HG03064 (cell line): ENCODE data around the gene ETV3.
"Not testable (repeated sequence)": the region's sequence is repeated elsewhere in the genome, so short reads cannot be mapped to it uniquely, and the experiment has no call there.

ENCODE experiments used
- ATAC-seq: cut with Tn5 transposase; IDR thresholded peaks from one replicate; pipeline ENCODE4 v1.9.1; 2021; ENCODE audit warnings: low read depth; ENCODE audit not compliant: unreplicated experiment

ETV3 gene

DNA sequence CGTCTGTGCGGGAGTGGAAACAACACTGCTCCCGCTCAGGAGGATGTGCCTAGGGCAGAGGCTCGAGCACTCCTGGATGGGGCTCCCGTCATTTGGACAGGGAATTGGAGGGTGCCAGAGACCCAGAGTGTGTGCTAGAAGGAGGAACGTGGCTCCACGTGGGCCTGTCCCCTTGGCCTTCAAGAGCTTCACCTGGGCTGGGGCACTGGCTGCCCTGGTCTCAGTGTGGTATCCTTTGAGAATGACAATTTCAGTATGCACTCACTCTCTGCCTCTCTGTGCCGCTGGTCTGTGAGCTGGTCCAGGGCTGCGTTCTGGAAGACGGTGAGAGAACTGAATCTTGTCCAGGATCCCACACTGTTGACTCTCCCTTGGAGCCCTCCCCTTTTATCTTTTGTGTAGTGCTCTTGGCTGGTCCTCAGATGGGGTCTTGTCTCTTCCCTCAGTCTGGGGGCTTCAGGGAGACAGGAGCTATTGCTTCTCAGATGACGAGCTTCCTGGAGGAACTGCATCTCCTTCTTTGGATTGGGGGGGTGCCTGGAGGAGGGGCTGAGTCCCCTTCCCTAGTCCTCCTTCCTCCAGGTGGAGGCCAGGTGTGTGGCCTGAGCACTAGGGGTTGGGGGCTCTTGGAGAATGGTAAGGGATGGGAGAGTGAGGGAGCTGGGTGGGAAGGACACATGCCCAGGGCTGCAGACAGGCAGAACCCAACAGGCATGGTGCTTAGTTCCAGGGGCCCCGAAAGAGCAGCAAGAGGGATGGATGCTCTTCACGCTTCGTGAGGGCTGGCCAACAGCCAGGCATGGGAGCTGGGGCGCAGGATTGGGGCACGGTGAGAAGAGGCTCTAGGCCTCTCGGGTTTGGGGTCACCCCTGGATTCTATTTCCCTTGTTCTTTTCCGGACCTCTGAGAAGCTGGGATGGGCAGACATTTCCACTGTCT lies 23.7 kb downstream of the ETV3 start:
- no peak for ATAC-seq

DNA sequence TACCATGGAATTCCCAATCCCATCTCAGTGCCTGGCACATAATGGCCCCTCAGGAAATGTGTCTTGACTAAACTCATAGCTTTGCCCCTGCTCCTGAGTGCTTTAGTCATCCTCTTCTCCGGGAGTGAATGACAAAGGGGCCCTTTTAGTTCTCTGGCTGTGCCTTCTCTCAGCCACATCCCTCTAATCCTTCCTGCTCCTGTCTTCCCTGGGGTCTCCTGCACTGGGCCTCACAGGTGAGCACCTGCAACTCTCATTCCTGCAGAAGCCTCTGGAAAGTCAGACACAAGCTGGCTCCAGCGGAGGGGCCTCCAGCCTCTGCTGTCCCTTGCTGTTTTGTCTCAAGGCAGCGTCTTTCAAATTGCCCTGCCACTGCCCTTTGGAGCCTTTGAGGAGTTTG lies 24.6 kb downstream of the ETV3 start:
- ATAC-seq = no peak

DNA sequence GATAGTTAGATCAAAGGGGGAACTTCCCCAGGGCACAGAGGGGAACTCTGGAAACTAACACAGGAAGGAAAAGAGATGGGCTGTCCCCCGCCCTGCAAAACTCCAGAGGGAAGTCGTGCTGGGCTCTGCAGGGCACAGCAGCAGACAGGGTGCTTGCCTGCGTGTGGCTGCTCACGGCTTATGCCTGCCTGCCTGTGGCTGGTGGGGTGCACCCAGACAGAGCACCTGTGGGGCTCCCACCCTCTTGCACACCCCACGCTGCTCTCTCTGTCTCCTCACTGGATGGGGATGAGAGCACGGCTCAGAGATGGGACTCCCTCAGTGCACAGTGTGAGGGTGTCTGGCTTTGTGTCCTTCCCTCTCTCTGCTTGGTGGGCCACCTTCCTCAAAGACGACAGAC lies 25.1 kb downstream of the ETV3 start:
- no peak for ATAC-seq

DNA sequence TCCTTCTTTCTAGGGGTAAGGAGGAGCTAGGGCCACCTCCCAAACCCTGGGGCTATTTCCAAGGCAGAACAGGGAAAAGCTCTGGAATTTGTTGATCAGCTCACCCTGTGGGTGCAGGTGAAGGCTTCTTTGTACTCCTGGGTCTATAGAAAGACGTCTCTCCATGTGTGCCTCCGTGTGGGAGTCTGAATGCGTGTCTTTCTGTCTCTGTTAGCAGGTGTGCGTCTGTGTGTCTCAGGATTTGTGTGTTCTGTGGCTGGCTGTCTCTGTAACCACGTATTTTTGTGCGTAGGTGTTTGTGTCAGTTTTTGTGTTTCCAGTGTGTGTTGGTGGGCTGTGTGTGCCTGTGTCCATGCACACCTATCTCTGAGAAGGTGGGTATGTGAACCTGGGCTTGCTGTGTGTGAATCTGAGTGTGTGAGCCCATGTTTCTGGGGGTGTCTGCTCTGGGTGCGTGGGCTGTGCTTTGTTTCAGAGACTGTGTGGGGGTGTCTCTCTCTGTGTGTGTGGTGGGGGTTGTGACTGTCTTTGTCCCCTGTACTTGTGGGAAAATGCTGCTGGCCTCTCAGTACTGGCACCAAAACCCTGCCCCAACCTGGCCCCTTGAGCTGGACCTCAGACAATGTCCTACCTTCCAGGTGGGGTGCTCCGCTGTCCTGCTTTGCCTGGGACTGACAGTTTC lies 25.9 kb downstream of the ETV3 start:
- no peak for ATAC-seq

DNA sequence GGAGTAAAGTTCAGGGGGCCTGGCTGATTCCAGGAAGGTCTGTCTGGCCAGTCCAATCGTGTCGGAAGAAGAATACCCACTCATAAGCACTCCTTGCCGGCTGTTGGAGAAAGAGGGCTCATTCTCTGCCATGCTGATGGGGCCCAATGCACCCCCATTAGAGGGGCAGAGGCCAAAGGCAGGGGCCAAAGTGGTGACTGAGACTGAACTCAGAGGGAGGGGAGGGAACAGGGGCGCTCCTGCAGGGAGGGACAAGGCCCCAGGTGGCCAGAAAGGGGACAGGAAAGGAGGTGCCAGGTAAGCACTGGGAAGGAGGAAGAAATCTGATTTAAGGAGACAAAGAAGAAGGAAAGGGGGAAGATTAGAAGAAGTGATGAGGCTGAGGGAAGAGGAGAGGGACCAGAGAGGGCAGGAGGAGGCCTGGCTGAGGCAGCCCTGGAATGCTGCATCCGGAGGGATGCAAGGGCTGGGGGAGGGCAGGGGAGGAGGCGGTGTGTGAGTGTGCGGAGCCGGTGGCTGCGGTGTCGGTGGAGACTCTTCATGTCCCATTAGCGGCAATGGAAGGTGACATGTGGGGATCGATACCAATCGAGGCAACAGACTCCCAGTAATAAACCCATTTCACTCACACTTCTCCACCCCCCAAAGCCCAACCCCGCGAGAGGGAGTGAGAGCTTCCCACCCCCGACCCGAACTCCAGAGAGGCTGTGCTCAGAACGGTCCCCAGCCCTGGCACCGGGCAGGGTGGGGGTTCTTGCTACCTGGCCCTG lies 26.6 kb downstream of the ETV3 start:
- ATAC-seq = no peak

DNA sequence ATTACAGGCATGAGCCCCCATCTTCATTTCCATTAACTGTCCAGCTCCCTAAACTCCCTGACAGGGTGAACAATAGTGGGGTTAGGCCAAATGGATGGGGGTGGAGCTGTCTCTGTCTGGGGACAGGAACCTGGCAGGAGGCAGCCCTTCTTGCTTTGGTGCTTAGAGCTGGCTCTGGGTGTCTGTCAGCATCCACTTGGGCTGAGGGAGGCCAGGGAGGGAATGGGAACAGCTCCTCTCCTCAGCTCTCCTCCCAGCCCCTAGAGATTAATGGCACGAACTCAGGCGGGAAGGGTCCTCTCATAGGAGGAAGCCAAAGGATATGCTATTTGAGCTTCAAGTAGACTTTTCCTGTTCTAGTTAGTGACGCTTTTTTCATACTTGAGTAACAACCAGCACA lies 27.5 kb downstream of the ETV3 start:
- ATAC-seq = no peak

DNA sequence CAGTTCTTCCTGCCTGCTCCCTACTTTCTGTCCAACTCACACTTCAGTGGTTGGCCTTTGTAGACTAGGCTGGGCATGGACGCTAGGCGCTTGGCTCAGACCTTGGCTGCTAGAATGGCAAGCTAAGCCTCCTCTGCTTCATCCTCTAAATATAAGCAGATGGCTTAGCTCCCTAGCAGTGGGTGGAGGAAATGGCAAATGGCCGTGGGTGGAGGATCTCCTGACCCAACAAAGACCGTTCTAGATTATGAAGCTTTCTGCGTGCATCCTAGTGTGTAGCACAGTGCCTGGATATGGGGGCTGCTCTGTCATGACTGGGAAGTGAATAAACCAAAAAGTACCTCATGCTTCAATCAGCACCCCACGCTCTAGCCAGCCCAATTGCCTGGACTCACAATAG lies 28.2 kb downstream of the ETV3 start:
- ATAC-seq = no peak

DNA sequence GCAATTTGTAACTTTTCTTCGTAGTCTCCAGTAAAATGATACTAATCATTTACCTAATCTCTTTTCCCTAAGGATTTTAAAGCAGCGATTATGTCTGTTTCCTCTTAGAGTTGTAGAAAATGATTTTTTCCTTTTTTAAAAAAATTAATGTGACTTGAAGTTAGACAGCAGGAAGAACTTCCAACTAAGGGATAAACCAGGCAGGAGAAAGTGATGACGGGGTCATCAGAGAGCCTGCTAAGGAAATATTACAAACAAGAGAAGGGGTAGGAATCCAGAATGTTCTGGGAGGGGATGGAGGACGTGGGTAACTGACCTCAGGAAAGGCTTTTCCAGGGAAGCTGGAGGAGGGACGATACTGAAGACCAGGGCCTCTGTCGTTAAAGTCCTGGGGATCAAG lies 29.7 kb downstream of the ETV3 start:
- no peak for ATAC-seq

DNA sequence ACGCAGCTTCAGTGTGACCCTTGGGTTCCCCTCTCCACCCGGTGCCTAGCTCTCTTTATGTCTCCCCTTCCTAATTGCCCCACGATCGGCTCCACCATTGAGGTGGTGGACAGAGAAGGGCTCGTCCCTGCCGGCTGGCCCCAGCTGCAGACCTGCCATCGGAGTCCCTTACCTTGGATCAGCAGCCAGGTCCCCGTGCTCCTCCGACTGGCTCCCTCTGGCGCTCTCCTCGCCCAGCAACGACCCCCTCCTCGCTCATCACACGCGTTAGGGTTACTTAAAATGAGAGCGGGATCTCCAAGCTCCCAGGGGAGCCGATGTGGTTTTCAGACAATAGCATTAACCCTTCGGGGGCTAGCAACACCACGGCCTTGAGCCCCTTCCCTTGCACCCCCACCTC lies 30.5 kb downstream of the ETV3 start:
- no peak for ATAC-seq

DNA sequence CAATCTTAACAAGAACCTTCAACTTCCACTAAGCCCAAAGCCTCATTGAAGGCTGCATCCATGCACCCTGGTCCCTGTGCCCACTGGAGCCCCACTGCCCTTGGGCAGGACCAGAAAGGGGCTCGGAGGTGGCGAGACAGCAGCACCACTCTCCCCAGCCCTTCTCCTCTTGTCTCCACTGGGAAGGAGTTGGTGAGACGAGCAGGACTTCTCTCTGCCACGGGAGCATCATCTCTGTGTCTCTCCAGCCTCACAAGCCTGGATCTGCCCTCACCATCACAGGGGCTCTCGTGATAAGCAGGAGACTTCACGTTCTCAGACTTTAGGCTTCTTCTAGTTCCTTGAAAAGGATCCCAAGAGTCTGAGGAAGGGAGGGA lies 31.4 kb downstream of the ETV3 start:
- no peak for ATAC-seq

DNA sequence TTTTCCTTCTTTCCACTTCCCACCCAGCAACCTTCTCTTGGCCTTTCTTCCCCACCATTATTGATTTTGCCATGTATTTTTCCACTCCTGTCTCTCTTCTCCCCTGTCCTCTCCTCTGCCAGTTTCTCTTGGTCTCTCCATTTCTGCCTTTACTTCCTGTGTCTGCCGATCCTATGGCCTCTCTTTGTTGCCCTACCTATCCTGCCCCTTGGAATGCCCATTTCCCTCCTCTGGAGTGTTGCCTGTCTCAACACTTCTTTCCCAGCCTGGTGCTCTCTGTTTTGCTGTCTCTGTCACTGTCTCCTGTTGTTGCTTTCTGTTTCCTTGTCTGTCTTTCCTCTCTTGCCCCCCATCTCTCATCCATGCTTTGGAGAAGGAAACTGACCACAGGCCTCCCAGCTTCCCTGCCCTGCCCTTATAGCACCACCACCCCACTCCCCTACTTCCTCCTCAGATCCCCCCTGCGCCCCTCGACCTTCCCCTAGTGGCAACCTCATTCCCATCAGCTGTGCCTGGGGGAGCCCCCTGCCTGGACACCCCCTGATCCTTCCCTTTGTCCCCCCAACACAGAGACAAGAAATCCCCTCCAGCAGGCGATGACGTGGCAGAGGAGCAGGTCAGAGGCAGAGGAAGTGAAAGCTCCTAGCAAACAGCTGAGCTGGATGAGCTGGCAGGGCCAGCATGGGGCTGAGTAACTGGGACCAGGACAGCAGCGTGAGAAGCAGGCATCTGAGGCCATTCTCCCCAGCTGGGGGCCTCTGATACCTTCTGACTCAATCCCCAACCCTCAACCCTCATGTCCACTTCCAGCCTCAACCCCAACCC lies 32.0 kb downstream of the ETV3 start:
- ATAC-seq = peak; percentile 59

DNA sequence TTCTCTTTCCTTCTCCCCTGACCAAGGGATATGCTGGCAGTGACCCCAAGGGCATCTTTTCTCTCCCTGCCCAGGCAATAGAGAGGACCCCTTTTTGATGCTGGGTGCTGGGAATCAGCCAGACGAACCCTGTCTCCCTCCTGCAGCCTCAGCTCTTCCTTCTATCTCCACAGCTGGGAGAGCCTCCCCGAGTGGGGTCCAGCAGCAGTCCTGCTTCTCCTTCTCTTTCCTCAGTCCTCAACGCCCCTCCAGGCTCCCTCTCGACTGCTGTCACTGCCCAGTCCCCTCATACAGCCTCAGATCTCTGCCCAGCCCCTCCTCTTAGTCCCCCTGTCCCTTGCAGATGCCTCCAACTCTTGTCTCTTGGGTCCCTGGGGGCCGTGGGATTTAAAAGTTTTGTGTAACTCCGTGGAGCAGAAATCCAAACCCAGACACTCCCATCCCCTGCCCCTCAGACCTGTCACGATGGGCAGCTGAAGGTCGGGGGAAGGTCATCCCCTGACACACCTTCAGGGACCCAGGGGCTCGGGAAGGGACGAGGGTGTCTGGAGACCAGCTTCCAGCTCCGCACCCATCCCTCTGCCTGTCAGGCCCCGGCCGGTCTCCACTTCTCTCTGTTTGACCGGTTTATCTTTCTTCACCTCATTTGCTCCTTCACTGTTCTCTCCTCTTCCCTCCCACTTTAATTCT lies 32.8 kb downstream of the ETV3 start:
- no peak for ATAC-seq

DNA sequence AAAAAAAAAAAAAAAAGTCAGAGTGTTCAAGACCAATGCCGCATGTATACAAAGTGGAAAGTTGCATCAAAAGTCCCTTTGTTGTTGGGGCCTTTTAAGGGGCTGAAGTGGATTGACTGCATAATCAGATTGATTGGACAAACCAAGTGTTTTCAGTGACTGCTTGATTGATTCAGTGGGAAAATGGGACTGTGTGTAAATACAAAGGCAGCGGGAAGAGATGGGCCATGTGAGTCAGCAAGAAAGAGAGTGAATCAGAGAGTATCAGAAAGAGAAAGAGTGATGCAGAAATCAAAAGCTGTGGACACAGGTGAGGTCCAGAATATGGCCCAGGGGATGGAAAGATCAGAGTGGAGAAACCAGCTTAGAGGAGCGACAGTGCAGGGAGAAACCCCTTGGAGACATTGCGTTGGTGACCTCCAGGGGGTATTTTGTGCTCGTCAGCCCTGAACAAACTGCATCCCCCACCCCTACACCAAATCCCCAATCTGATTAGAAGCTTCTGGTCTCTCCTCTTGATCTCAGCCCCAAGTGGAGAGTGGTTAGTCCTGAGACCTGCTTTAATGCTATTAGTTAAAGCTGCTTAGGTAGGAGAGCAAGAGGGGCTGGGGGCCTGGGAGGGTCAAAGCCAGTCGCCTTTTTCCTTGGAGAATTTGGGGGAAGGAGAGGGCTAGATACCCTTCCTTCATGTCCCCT lies 33.4 kb downstream of the ETV3 start:
- ATAC-seq = no peak

DNA sequence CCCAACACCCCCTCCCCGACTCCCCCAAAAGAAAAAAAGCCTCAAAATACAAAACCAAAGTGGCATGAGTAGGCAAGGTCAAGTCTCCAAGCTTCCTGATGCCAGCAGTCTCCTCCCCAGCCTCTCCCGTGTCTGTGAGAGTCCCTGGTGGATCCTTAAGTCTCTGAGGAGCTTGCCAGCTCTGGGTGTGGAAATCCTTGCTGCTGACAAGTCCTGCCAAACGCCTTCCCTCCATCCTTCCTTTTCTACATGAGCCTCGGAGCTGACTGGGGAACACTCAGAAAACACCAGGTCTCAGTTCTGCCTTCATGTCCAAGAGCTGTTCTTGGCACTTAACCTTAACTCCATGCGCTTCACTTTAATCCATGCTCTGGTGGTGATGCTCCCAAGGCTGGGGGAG lies 34.9 kb downstream of the ETV3 start:
- no peak for ATAC-seq

DNA sequence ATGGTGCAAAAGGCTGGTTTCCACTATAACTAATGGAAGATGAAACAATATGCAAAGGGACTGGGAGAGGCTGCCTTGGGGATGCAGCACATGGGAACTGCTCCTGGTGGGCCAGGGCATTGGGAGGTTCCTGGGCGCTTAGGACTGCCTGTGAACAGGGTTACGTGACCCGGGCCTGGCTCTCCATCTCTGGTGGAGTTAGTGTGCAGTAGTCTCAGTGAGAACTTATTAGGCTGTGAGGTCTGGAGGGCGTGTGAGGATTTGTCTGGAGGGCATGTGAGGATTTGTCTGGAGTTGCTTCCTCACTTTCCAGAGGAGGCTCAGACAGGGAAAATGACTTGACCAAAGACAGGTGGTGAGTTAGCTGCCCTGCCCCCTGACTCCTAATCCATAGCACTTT lies 37.0 kb downstream of the ETV3 start:
- ATAC-seq = no peak

DNA sequence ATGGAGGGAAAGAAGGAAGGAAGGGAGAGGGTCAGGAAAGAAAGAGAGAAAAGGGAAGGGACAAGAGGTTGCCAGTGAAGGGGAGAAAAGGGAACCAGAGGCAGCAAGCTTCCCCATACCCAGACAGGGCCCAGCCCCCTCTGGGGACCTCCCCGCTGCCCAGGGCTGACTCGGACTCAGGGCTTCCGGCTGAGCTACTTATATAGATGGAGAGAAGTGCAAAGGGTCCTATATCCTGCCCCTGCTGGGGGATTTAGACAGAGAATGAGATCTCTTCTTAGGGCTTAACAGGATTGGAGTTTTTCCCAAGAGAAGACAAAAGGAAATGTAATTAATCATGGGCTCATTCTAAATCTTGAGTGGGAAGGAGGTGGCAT lies 38.6 kb downstream of the ETV3 start, which contains the start of gene ETV3L:
Gene ETV3L, minus strand, starts transcription at position 176 of the 377 bp plus-strand sequence. CDS start 285 bp downstream, outside the sequence.
- no peak for ATAC-seq

DNA sequence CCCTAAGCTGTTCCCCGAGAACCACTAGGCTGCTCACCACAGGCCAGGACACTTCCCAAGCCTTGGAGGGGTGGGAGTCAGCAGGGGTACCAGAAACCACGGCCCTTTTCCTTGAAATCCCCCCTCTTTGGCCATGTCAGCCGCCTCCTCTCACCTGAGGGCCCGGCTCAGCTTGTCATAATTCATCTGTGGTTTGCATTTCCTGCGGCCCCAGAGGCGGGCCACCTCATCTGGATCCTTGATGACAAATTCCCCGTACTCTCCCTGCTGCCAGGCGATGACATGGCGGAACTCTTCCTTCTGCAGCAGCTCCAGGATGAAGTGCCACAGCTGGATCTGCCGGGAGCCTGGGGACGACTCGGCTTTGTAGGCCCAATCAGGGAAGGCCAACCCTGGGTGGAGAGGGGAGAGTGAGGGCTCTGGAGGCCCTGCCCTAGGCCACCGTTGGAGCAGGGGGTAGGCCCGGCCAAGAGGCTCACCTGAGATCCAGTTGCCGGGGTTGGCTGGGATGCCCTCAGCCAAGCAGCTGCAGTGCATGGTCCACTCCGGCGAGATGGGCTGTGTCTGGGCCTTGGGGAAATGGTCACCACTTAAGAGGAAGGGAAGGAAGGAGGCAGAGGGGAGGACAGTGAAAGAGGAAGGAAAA lies 39.1 kb downstream of the ETV3 start:
- not testable (repeated sequence) for ATAC-seq

DNA sequence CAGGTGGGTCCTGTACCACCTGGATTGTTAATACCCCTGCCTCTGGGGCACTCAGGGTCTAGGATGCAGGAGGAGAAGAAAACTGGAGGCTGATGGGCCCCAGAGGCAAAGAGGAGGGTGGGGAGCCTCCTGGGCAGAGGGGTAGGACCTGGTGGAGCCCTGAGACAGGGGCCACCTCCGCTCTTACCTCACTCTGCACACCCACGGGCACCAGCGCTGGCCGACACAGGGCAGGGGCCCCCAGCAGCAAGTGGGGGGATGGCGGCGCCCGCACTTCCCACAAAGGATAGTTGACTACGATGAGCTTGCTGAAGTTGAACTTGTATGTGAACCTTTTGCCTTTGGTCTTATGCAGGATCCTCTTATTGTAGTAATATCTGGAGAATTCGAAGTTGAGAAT lies 39.7 kb downstream of the ETV3 start:
- no peak for ATAC-seq

DNA sequence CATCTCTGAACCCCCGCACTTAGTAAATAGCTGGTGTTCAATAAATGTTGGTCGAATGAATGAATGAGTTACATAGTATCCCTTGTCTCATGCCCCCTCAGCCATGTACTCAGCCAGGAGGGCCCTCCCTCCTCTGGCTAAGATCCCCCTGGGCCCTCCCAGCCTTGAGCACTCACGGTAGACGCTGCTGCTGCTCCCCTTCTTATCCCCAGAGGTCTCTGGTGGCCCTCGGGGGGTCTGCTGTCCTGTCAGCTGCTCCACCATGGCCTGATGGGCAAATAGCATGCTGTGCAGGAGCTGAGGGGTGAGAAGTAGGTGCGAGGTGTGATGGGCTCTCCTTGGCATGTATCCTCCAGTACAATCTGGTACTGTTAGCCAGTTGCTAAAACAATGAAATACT lies 40.5 kb downstream of the ETV3 start:
- no peak for ATAC-seq
